ENCODE data around the gene C2orf76.
"Not testable (repeated sequence)": the region's sequence is repeated elsewhere in the genome, so short reads cannot be mapped to it uniquely, and the experiment has no call there.

The C2orf76 gene

GRCh38 chr2:119366649-119367471 lies at the start of gene C2orf76, which contains the start of gene DBI:
Gene C2orf76, minus strand, starts transcription at chr2:119366834. Its CDS starts 26,875 bp downstream, at chr2:119339959.
Gene DBI, plus strand, starts transcription at chr2:119366977. Its CDS starts 75 bp downstream, at chr2:119367052.
- peak; percentile 91 for DNase-seq

GRCh38 chr2:119415630-119416029 lies 49.0 kb upstream of the C2orf76 start:
- DNase-seq, result no peak

GRCh38 chr2:119414894-119415293 lies 48.3 kb upstream of the C2orf76 start:
- no peak for DNase-seq

GRCh38 chr2:119409506-119409905 lies 42.9 kb upstream of the C2orf76 start:
- DNase-seq, result no peak

- DNase-seq, result no peak
Measured at GRCh38 chr2:119408221-119408619, 41.6 kb upstream of the C2orf76 start.

GRCh38 chr2:119407430-119408220 lies 41.0 kb upstream of the C2orf76 start:
- peak; percentile 28 for DNase-seq

GRCh38 chr2:119405151-119405550 lies 38.5 kb upstream of the C2orf76 start:
- DNase-seq, result no peak

- not testable (repeated sequence) for DNase-seq
Measured at GRCh38 chr2:119403618-119404017, 37.0 kb upstream of the C2orf76 start.

- no peak for DNase-seq
Measured at GRCh38 chr2:119402645-119403560, 36.3 kb upstream of the C2orf76 start.

- DNase-seq, result no peak
Measured at GRCh38 chr2:119402106-119402505, 35.5 kb upstream of the C2orf76 start.

GRCh38 chr2:119397196-119397595 lies 30.6 kb upstream of the C2orf76 start:
- no peak for DNase-seq

- DNase-seq, result no peak
Measured at GRCh38 chr2:119393971-119394748, 27.5 kb upstream of the C2orf76 start.

GRCh38 chr2:119389615-119390306 lies 23.1 kb upstream of the C2orf76 start:
- no peak for DNase-seq

GRCh38 chr2:119387381-119388129 lies 20.9 kb upstream of the C2orf76 start:
- no peak for DNase-seq

- DNase-seq, result no peak
Measured at GRCh38 chr2:119385466-119385865, 18.8 kb upstream of the C2orf76 start.

GRCh38 chr2:119384971-119385370 lies 18.3 kb upstream of the C2orf76 start:
- no peak for DNase-seq

GRCh38 chr2:119383410-119384140 lies 16.9 kb upstream of the C2orf76 start:
- no peak for DNase-seq

- no peak for DNase-seq
Measured at GRCh38 chr2:119378566-119378965, 11.9 kb upstream of the C2orf76 start.

GRCh38 chr2:119377993-119378345 lies 11.3 kb upstream of the C2orf76 start:
- no peak for DNase-seq
